PC-9 (cell line): ENCODE data around the gene TMEM179. TPM values are rescaled to one million over a fixed set of nuclear protein-coding genes. Genes with fewer than 3 reads are reported as not detected.

ENCODE experiments used
- BruUV-seq: library from RNA; stranded (reverse); fragments of 400-500 nt; replicated peaks from 2 replicates; lab custom pipeline; 2021; lab: Mats Ljungman, UMichigan
- CTCF ChIA-PET: fragments of 300-600 bp; sonication (Branson Sonifier 250); formaldehyde crosslinking; loops from one replicate; lab custom pipeline; 2022; ENCODE audit warnings: antibody characterized with exemption; lab: Charles Lee
- POLR2A ChIA-PET: fragments of 300-600 bp; sonication (Branson Sonifier 250); formaldehyde crosslinking; loops from one replicate; lab custom pipeline; 2022; ENCODE audit warnings: antibody characterized with exemption; ENCODE audit not compliant: unreplicated experiment; lab: Charles Lee
- DNase-seq, 2 experiments: peaks; one replicate each; pipeline versions ENCODE4 v3.0.0 to v3.0.0-alpha.2; 2015 to 2022; ENCODE audit warnings: mixed read lengths in 1 of 2
- H2AFZ ChIP-seq: fragments of 200-600 bp; sonication (generic); 2 replicates; pipeline ENCODE4 v1.8.1; 2017; ENCODE audit warnings: antibody characterized with exemption
- H3F3A ChIP-seq: fragments of 200-600 bp; sonication (generic); 2 replicates; pipeline ENCODE4 v1.8.1; 2017; ENCODE audit warnings: antibody characterized with exemption, mild to moderate bottlenecking, low read depth; ENCODE audit not compliant: insufficient read depth
- H3K27ac ChIP-seq: fragments of 200-600 bp; sonication (generic); 2 replicates; pipeline ENCODE4 v1.6.1; 2016; ENCODE audit warnings: mixed run types
- H3K27me3 ChIP-seq: fragments of 200-600 bp; sonication (generic); 2 replicates; pipeline ENCODE4 v1.6.1; 2016; ENCODE audit warnings: low read depth, mixed run types; ENCODE audit not compliant: insufficient read depth
- H3K36me3 ChIP-seq: fragments of 200-600 bp; sonication (generic); 2 replicates; pipeline ENCODE4 v1.6.1; 2016; ENCODE audit warnings: low read depth, mixed run types
- H3K4me1 ChIP-seq: fragments of 200-600 bp; sonication (generic); replicated peaks from 2 replicates; pipeline ENCODE4 v1.6.1; 2016; ENCODE audit warnings: mixed run types; ENCODE audit not compliant: insufficient read depth
- H3K4me2 ChIP-seq: fragments of 200-600 bp; sonication (generic); 2 replicates; pipeline ENCODE4 v1.6.1; 2017; ENCODE audit warnings: mixed run types
- H3K4me3 ChIP-seq: fragments of 200-600 bp; sonication (generic); 2 replicates; pipeline ENCODE4 v1.6.1; 2016; ENCODE audit warnings: mixed run types
- H3K79me2 ChIP-seq: fragments of 200-600 bp; sonication (generic); 2 replicates; pipeline ENCODE4 v1.6.1; 2017; ENCODE audit warnings: low read depth, mixed run types
- H3K9me2 ChIP-seq: fragments of 200-600 bp; sonication (generic); 2 replicates; pipeline ENCODE4 v1.8.1; 2017; ENCODE audit warnings: mild to moderate bottlenecking; ENCODE audit not compliant: insufficient read depth
- H3K9me3 ChIP-seq: fragments of 200-600 bp; sonication (generic); 2 replicates; pipeline ENCODE4 v1.8.1; 2016; ENCODE audit warnings: low read depth; ENCODE audit not compliant: insufficient read depth
- H4K20me1 ChIP-seq: fragments of 200-600 bp; sonication (generic); 2 replicates; pipeline ENCODE4 v1.8.1; 2017; ENCODE audit not compliant: insufficient read depth
- CTCF ChIP-seq: fragments of 200-600 bp; sonication (generic); conservative IDR thresholded peaks from 2 replicates; pipeline ENCODE4 v1.6.1; 2017; ENCODE audit warnings: mixed run types, antibody characterized with exemption, mild to moderate bottlenecking, moderate library complexity
- EZH2 ChIP-seq: fragments of 200-600 bp; sonication (generic); IDR thresholded peaks from 2 replicates; pipeline ENCODE4 v1.8.0; 2017; ENCODE audit warnings: antibody characterized with exemption, low read depth
- intact Hi-C: fragments of 100-400 bp; cut with micrococcal nuclease; formaldehyde crosslinking; loops from one replicate; pipeline ENCODE4 v1.10.0; 2022; ENCODE audit not compliant: unreplicated experiment
- total RNA-seq: library from RNA; stranded (reverse); gene quantifications from 2 replicates; pipeline ENCODE4 v1.2.3, GENCODE V29; 2021

The TMEM179 gene
- total RNA-seq, 1 experiment from 2014 or later, result not detected

GRCh38 chr14:104644091-104644635, 39.6 kb upstream of the TMEM179 start:
- H3K9me3 ChIP-seq, result peaks cover 4% of the 10 kb centered on the region; the same call in 1 of the 2 replicates
- no peak overlapping the region for H3K27ac ChIP-seq
- no peaks in the 10 kb centered on the region for H3K36me3 ChIP-seq
- intact Hi-C loops, result loop anchor here (5.0 kb wide), 1 partner anchor 507 kb away; the partner anchor contains the start of gene KIF26A
- ChIA-PET CTCF (interaction anchor here (0.5 kb wide), 1 partner anchor 1072 kb away, joined by 4 read pairs; no protein-coding TSS in a partner anchor), POLR2A (no interaction called here)
- TF ChIP-seq CTCF, result no peak
- TF ChIP-seq EZH2, result no peak
- no peak for DNase-seq
- no peaks in the 10 kb centered on the region for H4K20me1 ChIP-seq
- H3F3A ChIP-seq, result no peaks in the 10 kb centered on the region
- H3K79me2 ChIP-seq, result no peaks in the 10 kb centered on the region
- H2AFZ ChIP-seq, result no peak overlapping the region
- H3K27me3 ChIP-seq, result peaks cover 24% of the 10 kb centered on the region; the same call in 1 of the 2 replicates
- no peaks in the 10 kb centered on the region for H3K4me1 ChIP-seq
- H3K9me2 ChIP-seq, result no peaks in the 10 kb centered on the region
- no TSS peak for BruUV-seq
- H3K4me2 ChIP-seq, result no peak overlapping the region
- H3K4me3 ChIP-seq, result no peak overlapping the region

GRCh38 chr14:104643306-104643705, 38.7 kb upstream of the TMEM179 start:
- TF ChIP-seq CTCF, result no peak
- TF ChIP-seq EZH2, result no peak
- BruUV-seq, result no TSS peak
- Histone ChIP-seq H3K79me2 (no peaks in the 10 kb centered on the region), H3K27ac (no peak overlapping the region), H3K4me2 (no peak overlapping the region), H3K27me3 (peaks cover 33% of the 10 kb centered on the region), H3K9me2 (no peaks in the 10 kb centered on the region), H3K4me1 (no peaks in the 10 kb centered on the region), H4K20me1 (no peaks in the 10 kb centered on the region), H3F3A (no peaks in the 10 kb centered on the region), H3K9me3 (peaks cover 4% of the 10 kb centered on the region; the same call in 1 of the 2 replicates), H3K4me3 (no peak overlapping the region), H2AFZ (no peak overlapping the region), H3K36me3 (no peaks in the 10 kb centered on the region)
- ChIA-PET POLR2A (no interaction called here), CTCF (no interaction called here)
- intact Hi-C loops, result loop anchor here (5.0 kb wide), 1 partner anchor 506 kb away; the partner anchor contains the start of gene KIF26A
- DNase-seq, result no peak

GRCh38 chr14:104642540-104642868, 37.9 kb upstream of the TMEM179 start:
- Histone ChIP-seq H3K4me1 (no peaks in the 10 kb centered on the region), H2AFZ (no peak overlapping the region), H3K9me3 (peaks cover 4% of the 10 kb centered on the region; the same call in 1 of the 2 replicates), H3K36me3 (no peaks in the 10 kb centered on the region), H3K4me3 (no peak overlapping the region), H3K9me2 (no peaks in the 10 kb centered on the region), H4K20me1 (no peaks in the 10 kb centered on the region), H3K79me2 (no peaks in the 10 kb centered on the region), H3K27me3 (peaks cover 41% of the 10 kb centered on the region), H3K4me2 (no peak overlapping the region), H3K27ac (no peak overlapping the region), H3F3A (no peaks in the 10 kb centered on the region)
- intact Hi-C loops, result loop anchor here (5.0 kb wide), 1 partner anchor 505 kb away; the partner anchor contains the start of gene KIF26A
- DNase-seq, result no peak
- CTCF ChIA-PET, result no interaction called here
- POLR2A ChIA-PET, result no interaction called here
- no TSS peak for BruUV-seq
- no peak for TF ChIP-seq EZH2
- no peak for TF ChIP-seq CTCF
